BJ (cell line): ENCODE results near the gene RBMS3. TPM values are rescaled to one million over a fixed set of nuclear protein-coding genes. Genes with fewer than 3 reads are reported as not detected.

Source experiments
- CTCF ChIA-PET: fragments of 350-600 bp; formaldehyde crosslinking; extraction: SDS; loops from one replicate; lab custom pipeline; 2021; ENCODE audit warnings: antibody characterized with exemption, inconsistent platforms; lab: Yijun Ruan, JAX
- POLR2A ChIA-PET: fragments of 300-600 bp; sonication (Branson Sonifier 250); formaldehyde crosslinking; extraction: SDS; loops from one replicate; lab custom pipeline; 2021; ENCODE audit warnings: antibody characterized with exemption; lab: Charles Lee
- DNase-seq: peaks from one replicate; pipeline ENCODE4 v3.0.0-alpha.2; 2011; ENCODE audit warnings: low read depth
- H3K27me3 ChIP-seq: 2 replicates; pipeline ENCODE4 v1.6.0; 2011; ENCODE audit warnings: low read length; ENCODE audit not compliant: control insufficient read depth, insufficient read depth
- H3K36me3 ChIP-seq: 2 replicates; pipeline ENCODE4 v1.5.1; 2011; ENCODE audit warnings: low read length; ENCODE audit not compliant: control insufficient read depth, insufficient read depth
- H3K4me3 ChIP-seq: 2 replicates; pipeline ENCODE4 v1.5.1; 2011; ENCODE audit warnings: low read depth, mild to moderate bottlenecking, control low read depth, low read length
- polyA plus RNA-seq: library from polyadenylated mRNA; depleted of rRNA; stranded (reverse); fragments of >200 nt; gene quantifications from 2 replicates; pipeline ENCODE4 v1.2.3, GENCODE V29; 2011
- TF ChIP-seq, protein P1 (sequence below): IDR thresholded peaks from 2 replicates; pipeline ENCODE4 v1.5.1; 2011; ENCODE audit warnings: low read depth, mild to moderate bottlenecking, control low read depth, inconsistent platforms, low read length, moderate library complexity; ENCODE audit not compliant: insufficient read depth

Gene RBMS3
- polyA plus RNA-seq, 1 experiment: 14.5 TPM

DNA sequence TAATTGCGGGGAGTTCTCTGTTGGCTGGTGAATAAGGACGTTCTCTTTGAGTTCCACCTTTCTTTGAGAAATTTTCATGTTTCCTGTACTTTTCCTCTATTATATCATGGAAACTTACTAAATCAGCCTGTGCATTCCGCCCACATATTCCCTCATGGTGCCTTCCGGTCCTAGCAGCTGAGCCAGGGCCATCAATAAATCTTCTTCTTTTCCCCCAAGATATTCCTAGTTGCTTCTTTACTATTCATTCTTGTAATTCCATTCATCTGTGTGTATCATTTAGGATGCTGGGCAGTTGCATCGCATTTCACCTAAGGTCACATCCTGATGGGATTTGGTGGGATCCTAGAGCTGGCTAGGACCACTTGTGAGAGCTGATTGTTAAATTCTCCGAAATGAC is 139.2 kb downstream of the RBMS3 start:
- POLR2A ChIA-PET: no interaction called here

DNA sequence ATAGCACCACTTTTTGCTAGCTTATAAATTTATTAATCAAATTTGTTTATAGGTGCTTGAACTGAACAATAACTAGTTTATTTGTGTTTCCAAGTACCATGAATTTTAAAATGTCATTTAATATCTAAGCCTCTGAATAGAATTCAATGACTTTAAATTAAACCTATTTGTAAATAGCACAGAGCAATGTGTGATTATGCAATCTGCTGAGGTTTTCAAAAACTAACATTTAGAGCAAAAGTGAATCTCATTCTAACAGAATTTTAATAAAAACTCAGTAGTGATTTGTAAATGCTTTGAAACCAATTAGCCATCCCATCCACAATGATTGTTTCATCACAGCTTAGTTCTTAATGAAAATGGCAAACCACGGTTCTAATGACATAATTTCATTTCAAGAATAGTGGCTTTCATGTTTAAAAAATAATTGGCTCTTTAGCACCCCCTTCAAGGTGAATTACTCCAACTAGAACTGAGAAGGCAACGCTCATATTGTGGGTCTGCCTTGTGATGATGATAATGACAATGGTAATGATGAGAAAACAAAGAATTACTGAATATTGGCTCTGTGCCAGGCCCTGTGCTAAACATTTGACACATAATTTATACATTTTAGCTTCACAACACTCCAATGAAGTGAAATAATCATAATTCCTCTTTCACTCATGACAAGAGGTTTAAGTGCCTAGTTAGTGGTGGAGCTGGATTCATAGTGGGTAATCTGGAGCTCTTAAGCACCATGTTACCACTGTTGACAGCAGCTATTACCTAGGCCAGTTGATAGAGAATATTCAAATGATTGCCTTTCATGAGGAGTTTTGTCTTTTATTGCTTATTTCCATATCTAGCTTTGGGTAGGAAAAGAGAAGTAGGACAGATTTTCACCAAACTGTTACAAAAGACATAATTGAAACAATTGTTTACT is 145.7 kb downstream of the RBMS3 start:
- TF ChIP-seq, protein P1, sequence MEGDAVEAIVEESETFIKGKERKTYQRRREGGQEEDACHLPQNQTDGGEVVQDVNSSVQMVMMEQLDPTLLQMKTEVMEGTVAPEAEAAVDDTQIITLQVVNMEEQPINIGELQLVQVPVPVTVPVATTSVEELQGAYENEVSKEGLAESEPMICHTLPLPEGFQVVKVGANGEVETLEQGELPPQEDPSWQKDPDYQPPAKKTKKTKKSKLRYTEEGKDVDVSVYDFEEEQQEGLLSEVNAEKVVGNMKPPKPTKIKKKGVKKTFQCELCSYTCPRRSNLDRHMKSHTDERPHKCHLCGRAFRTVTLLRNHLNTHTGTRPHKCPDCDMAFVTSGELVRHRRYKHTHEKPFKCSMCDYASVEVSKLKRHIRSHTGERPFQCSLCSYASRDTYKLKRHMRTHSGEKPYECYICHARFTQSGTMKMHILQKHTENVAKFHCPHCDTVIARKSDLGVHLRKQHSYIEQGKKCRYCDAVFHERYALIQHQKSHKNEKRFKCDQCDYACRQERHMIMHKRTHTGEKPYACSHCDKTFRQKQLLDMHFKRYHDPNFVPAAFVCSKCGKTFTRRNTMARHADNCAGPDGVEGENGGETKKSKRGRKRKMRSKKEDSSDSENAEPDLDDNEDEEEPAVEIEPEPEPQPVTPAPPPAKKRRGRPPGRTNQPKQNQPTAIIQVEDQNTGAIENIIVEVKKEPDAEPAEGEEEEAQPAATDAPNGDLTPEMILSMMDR: no peak
- H3K36me3 ChIP-seq: no peaks in the 10 kb centered on the region
- CTCF ChIA-PET: interaction anchor here (1.0 kb wide), 1 partner anchor 14 kb away, joined by 3 read pairs; no protein-coding TSS in a partner anchor

More for the DNA sequence above, 139.2 kb downstream of the RBMS3 start:
- Histone ChIP-seq H3K27me3 (no peaks in the 10 kb centered on the region), H3K36me3 (no peaks in the 10 kb centered on the region), H3K4me3 (no peak overlapping the region)
- TF ChIP-seq, protein P1: no peak
- no peak for DNase-seq
- CTCF ChIA-PET: no interaction called here

DNA sequence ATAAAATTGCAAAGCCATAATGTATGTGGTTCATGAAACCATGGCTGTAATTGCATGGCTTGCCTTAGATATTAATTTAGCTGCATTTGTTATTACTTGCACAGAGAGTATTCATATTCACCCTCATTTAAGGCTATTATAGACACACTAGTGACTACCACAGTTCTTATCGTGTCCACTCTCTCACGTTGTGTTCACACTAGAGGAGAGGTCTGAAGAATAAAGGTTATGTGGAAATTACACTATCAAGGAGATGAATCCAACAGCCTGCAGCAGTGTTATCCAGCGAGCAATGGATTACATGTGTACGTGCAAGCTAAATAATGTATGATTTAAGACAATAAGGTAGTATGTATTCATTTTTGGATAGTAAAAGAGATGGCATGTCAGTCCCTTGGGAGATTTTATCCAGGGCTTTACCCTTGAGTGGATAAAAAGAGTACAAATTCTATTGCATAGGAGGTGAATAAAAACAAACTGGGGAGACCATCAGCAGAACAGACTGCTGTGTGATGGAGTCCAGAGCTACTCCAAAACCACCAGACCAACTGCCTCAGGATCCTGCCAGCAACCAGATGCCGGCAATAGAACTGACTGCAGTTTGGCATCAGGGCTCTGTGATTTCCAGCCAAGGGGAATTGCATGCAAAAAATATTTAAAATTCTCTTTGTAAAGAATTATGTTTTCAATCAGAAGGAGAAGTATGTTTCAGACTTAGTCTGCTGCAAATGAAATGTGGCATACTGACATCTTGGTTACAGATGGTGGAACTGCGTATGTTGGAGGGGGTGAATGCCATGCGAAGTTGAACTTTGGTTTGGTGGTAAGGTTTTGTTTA is 146.6 kb downstream of the RBMS3 start:
- TF ChIP-seq, protein P1: no peak
- POLR2A ChIA-PET: interaction anchor here (0.6 kb wide), 1 partner anchor 99 kb away, joined by 3 read pairs; no protein-coding TSS in a partner anchor
- Histone ChIP-seq H3K36me3 (no peaks in the 10 kb centered on the region), H3K27me3 (no peaks in the 10 kb centered on the region), H3K4me3 (no peak overlapping the region)
- CTCF ChIA-PET: interaction anchor here (1.0 kb wide), 1 partner anchor 15 kb away, joined by 3 read pairs; no protein-coding TSS in a partner anchor
- DNase-seq: peak; percentile 9

More for the DNA sequence above, 145.7 kb downstream of the RBMS3 start:
- H3K27me3 ChIP-seq: no peaks in the 10 kb centered on the region
- no peak for DNase-seq
- no peak overlapping the region for H3K4me3 ChIP-seq
- POLR2A ChIA-PET: interaction anchor here (0.6 kb wide), 1 partner anchor 100 kb away, joined by 3 read pairs; no protein-coding TSS in a partner anchor

DNA sequence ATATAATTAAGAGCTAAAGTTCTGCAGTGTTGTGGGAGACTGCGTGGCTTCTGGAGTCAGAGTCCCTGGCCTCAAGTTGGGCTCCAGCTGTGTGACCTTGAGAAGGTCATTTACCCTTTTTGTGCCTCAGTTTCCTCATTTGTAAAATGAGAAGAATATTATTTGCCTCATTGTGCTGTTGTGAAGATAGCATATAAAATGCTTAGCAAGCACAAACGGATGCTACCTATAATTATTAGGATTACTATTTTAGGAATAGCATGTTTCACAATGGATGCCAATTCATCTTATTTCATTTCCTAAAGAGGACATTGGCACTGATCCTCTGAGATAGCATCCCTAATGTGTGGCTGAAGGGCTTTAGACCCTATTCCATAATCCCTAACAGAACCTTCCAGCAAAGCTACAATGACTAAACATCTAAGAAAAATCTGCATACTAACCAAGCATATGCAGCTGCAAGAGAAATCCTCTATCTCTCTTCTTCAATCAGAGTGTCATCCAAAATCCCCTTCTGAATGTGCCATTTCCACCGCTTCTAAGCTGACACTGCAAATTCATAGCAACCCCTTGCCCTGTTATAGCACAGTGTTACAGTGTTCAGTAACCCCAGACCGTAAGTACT is 148.3 kb downstream of the RBMS3 start:
- CTCF ChIA-PET: interaction anchor here (1.0 kb wide), 1 partner anchor 769 kb away, joined by 3 read pairs; no protein-coding TSS in a partner anchor
- no peak for DNase-seq

More for the DNA sequence above, 148.3 kb downstream of the RBMS3 start:
- no peaks in the 10 kb centered on the region for H3K36me3 ChIP-seq
- TF ChIP-seq, protein P1: no peak
- H3K27me3 ChIP-seq: no peaks in the 10 kb centered on the region
- POLR2A ChIA-PET: no interaction called here
- no peak overlapping the region for H3K4me3 ChIP-seq
